ENCODE data around the gene PPID.

DNA sequence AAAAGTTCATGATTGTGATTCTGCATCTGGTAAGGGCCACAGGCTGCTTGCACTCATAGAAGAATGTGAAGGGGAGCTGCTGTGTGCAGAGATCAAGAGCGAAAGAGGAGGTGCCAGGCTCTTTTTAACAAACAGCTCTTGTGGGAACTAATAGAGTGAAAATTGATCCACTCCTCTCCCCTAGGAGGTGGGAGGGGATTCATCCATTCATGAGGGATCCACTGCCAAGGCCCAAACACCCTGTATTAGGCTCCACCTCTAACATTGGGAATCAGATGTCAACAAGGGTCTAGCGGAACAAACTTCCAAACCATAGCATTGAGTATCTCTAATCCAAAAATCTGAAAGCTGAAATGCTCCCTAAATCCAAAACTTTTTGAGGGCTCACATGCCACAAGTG lies 16.4 kb upstream of the PPID start:
- TF ChIP-seq, protein P1, sequence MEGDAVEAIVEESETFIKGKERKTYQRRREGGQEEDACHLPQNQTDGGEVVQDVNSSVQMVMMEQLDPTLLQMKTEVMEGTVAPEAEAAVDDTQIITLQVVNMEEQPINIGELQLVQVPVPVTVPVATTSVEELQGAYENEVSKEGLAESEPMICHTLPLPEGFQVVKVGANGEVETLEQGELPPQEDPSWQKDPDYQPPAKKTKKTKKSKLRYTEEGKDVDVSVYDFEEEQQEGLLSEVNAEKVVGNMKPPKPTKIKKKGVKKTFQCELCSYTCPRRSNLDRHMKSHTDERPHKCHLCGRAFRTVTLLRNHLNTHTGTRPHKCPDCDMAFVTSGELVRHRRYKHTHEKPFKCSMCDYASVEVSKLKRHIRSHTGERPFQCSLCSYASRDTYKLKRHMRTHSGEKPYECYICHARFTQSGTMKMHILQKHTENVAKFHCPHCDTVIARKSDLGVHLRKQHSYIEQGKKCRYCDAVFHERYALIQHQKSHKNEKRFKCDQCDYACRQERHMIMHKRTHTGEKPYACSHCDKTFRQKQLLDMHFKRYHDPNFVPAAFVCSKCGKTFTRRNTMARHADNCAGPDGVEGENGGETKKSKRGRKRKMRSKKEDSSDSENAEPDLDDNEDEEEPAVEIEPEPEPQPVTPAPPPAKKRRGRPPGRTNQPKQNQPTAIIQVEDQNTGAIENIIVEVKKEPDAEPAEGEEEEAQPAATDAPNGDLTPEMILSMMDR (IDR thresholded peaks at IDR 0.05) = no peak
- no peak for TF ChIP-seq POLR2A (IDR thresholded peaks at IDR 0.05)
